ENCODE data around the gene PRDM15. TPM values are rescaled to one million over a fixed set of nuclear protein-coding genes. Genes with fewer than 3 reads are reported as not detected.

PRDM15 gene
- total RNA-seq, 2 experiments from 2014 or later = 8.5 to 9.9 TPM

- ChIA-PET CTCF (interaction anchor here (0.7 kb wide), 1 partner anchor 36 kb away, joined by 3 read pairs; no protein-coding TSS in a partner anchor), POLR2A (no interaction called here)
- intact Hi-C loops (cut with micrococcal nuclease) = no loop called here
- no peak for DNase-seq
- Mint-ChIP-seq H3K27ac (no peak overlapping the region), H3K27me3 (no peaks in the 10 kb centered on the region), H3K4me3 (no peak overlapping the region), H3K9me3 (no peaks in the 10 kb centered on the region), H3K4me1 (ENCODE audit: low read depth) (no peaks in the 10 kb centered on the region), H3K36me3 (peaks cover 31% of the 10 kb centered on the region)
Observed at GRCh38 chr21:41852929-41853320, 26.2 kb downstream of the PRDM15 start.

- no peaks in the 10 kb centered on the region for H3K4me1 Mint-ChIP-seq (ENCODE audit: low read depth)
- intact Hi-C loops (cut with micrococcal nuclease) = no loop called here
- ChIA-PET POLR2A (no interaction called here), CTCF (interaction anchor here (1.0 to 1.5 kb wide), 2 partner anchors 36 to 264 kb away, joined by 3 read pairs; no protein-coding TSS in a partner anchor)
- H3K36me3 Mint-ChIP-seq = peaks cover 27% of the 10 kb centered on the region
- no peak overlapping the region for H3K27ac Mint-ChIP-seq
- DNase-seq = no peak
- H3K9me3 Mint-ChIP-seq = no peaks in the 10 kb centered on the region
- no peak overlapping the region for H3K4me3 Mint-ChIP-seq
- no peaks in the 10 kb centered on the region for H3K27me3 Mint-ChIP-seq
Observed at GRCh38 chr21:41852151-41852928, 26.8 kb downstream of the PRDM15 start.

DNA sequence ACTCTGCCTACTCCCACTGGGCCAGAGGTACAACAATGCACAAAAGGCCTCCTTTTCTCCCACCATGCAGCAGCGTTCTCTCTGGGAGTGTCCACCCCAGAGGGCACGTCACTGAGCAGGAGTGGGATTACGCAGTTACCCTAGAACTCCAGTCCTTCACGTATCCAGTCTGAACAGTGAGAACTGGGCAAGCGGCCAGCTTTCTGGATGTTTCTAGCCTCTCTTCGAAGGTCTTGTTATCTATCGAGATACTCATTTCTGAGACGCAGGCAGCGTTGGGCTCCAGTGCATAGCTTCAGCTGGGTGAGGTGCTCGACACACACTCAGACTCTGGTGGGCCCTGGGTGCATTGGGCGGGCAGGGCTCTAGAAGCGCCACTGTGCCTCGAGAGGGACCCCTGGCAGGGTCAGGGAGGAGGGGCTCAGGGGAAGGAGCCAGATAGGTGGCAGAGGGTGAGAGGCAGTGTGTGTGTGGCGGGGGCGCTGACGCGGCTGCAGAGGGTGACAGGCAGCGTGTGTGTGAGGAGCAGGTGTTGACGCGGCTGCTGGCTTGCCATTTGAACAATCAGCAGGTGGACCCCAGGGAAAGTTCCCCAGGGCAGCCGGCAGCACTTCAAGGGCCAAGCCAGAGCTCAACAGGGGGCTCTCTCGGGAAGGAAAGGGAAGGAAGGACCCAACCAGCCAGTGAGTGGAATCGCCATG, 27.9 kb downstream of the PRDM15 start:
- Mint-ChIP-seq H3K27ac (no peak overlapping the region), H3K4me3 (no peak overlapping the region), H3K9me3 (no peaks in the 10 kb centered on the region), H3K4me1 (ENCODE audit: low read depth) (no peaks in the 10 kb centered on the region), H3K36me3 (peaks cover 19% of the 10 kb centered on the region), H3K27me3 (no peaks in the 10 kb centered on the region)
- no peak for DNase-seq
- ChIA-PET POLR2A (no interaction called here), CTCF (interaction anchor here (1.0 to 1.5 kb wide), 2 partner anchors 35 to 265 kb away, joined by 3 read pairs; no protein-coding TSS in a partner anchor)
- intact Hi-C loops (cut with micrococcal nuclease) = no loop called here

GRCh38 chr21:41850085-41850484, 29.1 kb downstream of the PRDM15 start:
- no peak overlapping the region for H3K4me3 Mint-ChIP-seq
- H3K36me3 Mint-ChIP-seq = peaks cover 22% of the 10 kb centered on the region
- H3K4me1 Mint-ChIP-seq (ENCODE audit: low read depth) = no peaks in the 10 kb centered on the region
- ChIA-PET CTCF (no interaction called here), POLR2A (no interaction called here)
- H3K27ac Mint-ChIP-seq = no peak overlapping the region
- no peak for DNase-seq
- H3K9me3 Mint-ChIP-seq = no peaks in the 10 kb centered on the region
- intact Hi-C loops (cut with micrococcal nuclease) = no loop called here
- H3K27me3 Mint-ChIP-seq = no peaks in the 10 kb centered on the region

DNA sequence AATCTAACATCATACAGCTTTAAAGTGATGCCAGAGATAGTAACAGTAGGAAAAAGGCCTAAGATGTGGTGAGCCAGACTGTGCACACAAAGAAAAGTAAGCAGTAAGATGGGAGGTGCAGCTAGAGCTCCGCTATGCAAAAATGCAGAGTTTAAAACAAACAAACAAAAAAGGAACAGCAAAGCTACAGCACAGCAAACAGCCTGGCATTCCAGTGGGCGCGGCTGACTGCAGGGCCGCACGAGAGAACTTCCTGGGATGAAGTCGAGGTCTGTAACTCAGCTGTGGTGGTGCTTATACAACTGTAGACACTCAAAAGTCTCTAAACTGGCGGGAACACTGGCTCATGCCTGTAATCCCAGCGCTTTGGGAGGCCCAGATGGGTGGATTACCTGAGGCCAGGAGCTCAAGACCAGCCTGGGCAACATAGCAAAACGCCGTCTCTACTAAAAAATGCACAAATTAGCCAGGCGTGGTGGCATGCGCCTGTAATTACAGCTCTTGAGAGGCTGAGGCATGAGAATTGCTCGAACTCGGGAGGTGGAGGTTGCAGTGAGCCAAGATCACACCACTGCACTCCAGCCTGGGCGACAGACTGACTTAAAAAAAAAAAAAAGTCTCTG, 30.1 kb downstream of the PRDM15 start:
- Mint-ChIP-seq H3K4me3 (no peak overlapping the region), H3K36me3 (peaks cover 18% of the 10 kb centered on the region), H3K9me3 (no peaks in the 10 kb centered on the region), H3K27me3 (no peaks in the 10 kb centered on the region), H3K27ac (no peak overlapping the region), H3K4me1 (ENCODE audit: low read depth) (no peaks in the 10 kb centered on the region)
- ChIA-PET CTCF (no interaction called here), POLR2A (no interaction called here)
- intact Hi-C loops (cut with micrococcal nuclease) = no loop called here
- DNase-seq = no peak

- no peak overlapping the region for H3K4me3 Mint-ChIP-seq
- no peak overlapping the region for H3K27ac Mint-ChIP-seq
- intact Hi-C loops (cut with micrococcal nuclease) = no loop called here
- H3K36me3 Mint-ChIP-seq = peaks cover 18% of the 10 kb centered on the region
- POLR2A ChIA-PET = no interaction called here
- H3K9me3 Mint-ChIP-seq = no peaks in the 10 kb centered on the region
- no peak for DNase-seq
- CTCF ChIA-PET = no interaction called here
- H3K27me3 Mint-ChIP-seq = no peaks in the 10 kb centered on the region
- H3K4me1 Mint-ChIP-seq (ENCODE audit: low read depth) = no peaks in the 10 kb centered on the region
Observed at GRCh38 chr21:41848533-41848932, 30.6 kb downstream of the PRDM15 start.

DNA sequence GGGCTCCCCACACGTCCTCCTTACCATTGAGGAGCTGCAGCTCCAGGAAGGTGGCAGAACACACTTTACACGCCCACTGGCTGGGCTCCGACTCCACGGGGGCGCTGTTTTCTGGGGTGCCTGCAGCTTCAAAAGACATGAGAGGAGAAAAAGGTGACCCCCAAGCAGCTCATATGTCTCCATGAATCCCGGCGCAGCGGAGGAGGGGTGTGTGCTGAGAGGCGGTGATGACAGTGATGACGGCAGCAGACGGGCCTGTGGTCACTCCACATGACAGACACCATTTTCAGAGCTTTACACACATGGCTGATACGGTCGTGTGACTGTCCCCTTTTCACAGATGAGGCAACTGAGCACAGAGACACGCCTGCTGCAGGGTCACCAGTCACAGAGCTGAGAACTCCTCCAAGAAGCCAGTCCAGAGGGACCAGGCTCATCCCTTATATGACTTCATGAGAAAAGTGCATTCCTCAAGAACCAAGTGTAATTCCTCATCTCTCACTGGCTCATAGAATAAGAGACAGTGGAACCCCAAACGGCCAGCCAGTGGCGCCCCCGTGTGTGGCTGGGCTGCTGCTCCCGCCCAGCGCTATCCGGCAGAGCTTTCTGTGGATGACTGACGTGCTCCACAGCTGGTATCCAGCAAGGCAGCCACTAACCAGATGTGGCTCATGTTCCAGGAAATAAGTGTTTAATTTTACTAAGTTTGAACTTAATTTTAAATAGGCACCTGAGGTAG, 31.9 kb downstream of the PRDM15 start:
- no peak for DNase-seq
- ChIA-PET CTCF (interaction anchor here (1.0 to 1.4 kb wide), 2 partner anchors 30 to 261 kb away, joined by 3 read pairs; no protein-coding TSS in a partner anchor), POLR2A (no interaction called here)
- Mint-ChIP-seq H3K4me3 (no peak overlapping the region), H3K27me3 (no peaks in the 10 kb centered on the region), H3K4me1 (ENCODE audit: low read depth) (no peaks in the 10 kb centered on the region), H3K27ac (no peak overlapping the region), H3K36me3 (peaks cover 20% of the 10 kb centered on the region), H3K9me3 (no peaks in the 10 kb centered on the region)
- intact Hi-C loops (cut with micrococcal nuclease) = no loop called here

- no peak overlapping the region for H3K27ac Mint-ChIP-seq
- no peak overlapping the region for H3K4me3 Mint-ChIP-seq
- ChIA-PET CTCF (interaction anchor here (1.0 to 1.4 kb wide), 2 partner anchors 29 to 262 kb away, joined by 3 read pairs; no protein-coding TSS in a partner anchor), POLR2A (no interaction called here)
- no peak for DNase-seq
- H3K27me3 Mint-ChIP-seq = no peaks in the 10 kb centered on the region
- H3K4me1 Mint-ChIP-seq (ENCODE audit: low read depth) = no peaks in the 10 kb centered on the region
- no peaks in the 10 kb centered on the region for H3K9me3 Mint-ChIP-seq
- intact Hi-C loops (cut with micrococcal nuclease) = no loop called here
- peaks cover 24% of the 10 kb centered on the region for H3K36me3 Mint-ChIP-seq
Observed at GRCh38 chr21:41846536-41846935, 32.6 kb downstream of the PRDM15 start.

DNA sequence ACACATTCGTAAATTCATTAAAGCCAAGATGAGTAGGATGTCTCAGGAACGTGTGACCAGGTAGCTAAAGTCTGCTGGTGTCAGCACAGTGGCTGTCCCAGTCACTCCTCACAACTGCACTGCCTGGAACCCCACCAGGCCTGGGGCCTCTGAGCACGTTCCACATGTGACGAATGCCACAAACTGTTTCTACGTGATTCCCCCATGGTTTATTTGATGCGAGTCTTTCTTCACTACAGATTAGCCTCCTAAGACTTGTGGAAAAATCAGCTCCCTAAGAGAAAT, 33.2 kb downstream of the PRDM15 start:
- no peak overlapping the region for H3K27ac Mint-ChIP-seq

GRCh38 chr21:41845310-41846032, 33.7 kb downstream of the PRDM15 start:
- peaks cover 33% of the 10 kb centered on the region for H3K36me3 Mint-ChIP-seq
- DNase-seq = no peak
- H3K9me3 Mint-ChIP-seq = peaks cover 8% of the 10 kb centered on the region
- H3K4me1 Mint-ChIP-seq (ENCODE audit: low read depth) = no peaks in the 10 kb centered on the region
- no peaks in the 10 kb centered on the region for H3K27me3 Mint-ChIP-seq
- intact Hi-C loops (cut with micrococcal nuclease) = no loop called here
- no peak overlapping the region for H3K4me3 Mint-ChIP-seq
- ChIA-PET CTCF (interaction anchor here (1.4 kb wide), 1 partner anchor 263 kb away, joined by 3 read pairs; no protein-coding TSS in a partner anchor), POLR2A (no interaction called here)
- no peak overlapping the region for H3K27ac Mint-ChIP-seq

More for the DNA sequence above, 33.2 kb downstream of the PRDM15 start:
- peaks cover 5% of the 10 kb centered on the region for H3K9me3 Mint-ChIP-seq
- ChIA-PET CTCF (interaction anchor here (1.4 kb wide), 1 partner anchor 262 kb away, joined by 3 read pairs; no protein-coding TSS in a partner anchor), POLR2A (no interaction called here)
- no peak overlapping the region for H3K4me3 Mint-ChIP-seq
- no peaks in the 10 kb centered on the region for H3K4me1 Mint-ChIP-seq (ENCODE audit: low read depth)
- no peaks in the 10 kb centered on the region for H3K27me3 Mint-ChIP-seq
- no peak for DNase-seq
- intact Hi-C loops (cut with micrococcal nuclease) = no loop called here
- peaks cover 29% of the 10 kb centered on the region for H3K36me3 Mint-ChIP-seq

- CTCF ChIA-PET = no interaction called here
- POLR2A ChIA-PET = no interaction called here
Observed at GRCh38 chr21:41843584-41843983, 35.6 kb downstream of the PRDM15 start.

More at GRCh38 chr21:41843584-41843983, 35.6 kb downstream of the PRDM15 start:
- peaks cover 36% of the 10 kb centered on the region for H3K36me3 Mint-ChIP-seq
- peaks cover 8% of the 10 kb centered on the region for H3K9me3 Mint-ChIP-seq
- DNase-seq = no peak
- H3K27me3 Mint-ChIP-seq = no peaks in the 10 kb centered on the region
- intact Hi-C loops (cut with micrococcal nuclease) = no loop called here
- H3K27ac Mint-ChIP-seq = no peak overlapping the region
- H3K4me1 Mint-ChIP-seq (ENCODE audit: low read depth) = no peaks in the 10 kb centered on the region
- H3K4me3 Mint-ChIP-seq = no peak overlapping the region
